LNCAP (cell line): ENCODE data around the gene ACSL1.

Source experiments
- CTCF ChIP-seq: fragments of 450-650 bp; IDR thresholded peaks from 2 replicates; pipeline ENCODE4 v1.5.1; 2017; ENCODE audit warnings: mild to moderate bottlenecking

The ACSL1 gene

GRCh38 chr4:184803874-184804273 lies 21.9 kb downstream of the ACSL1 start:
- no peak for TF ChIP-seq CTCF

- TF ChIP-seq CTCF, result no peak
These were observed 22.6 kb downstream of the ACSL1 start for GRCh38 chr4:184803133-184803532.

GRCh38 chr4:184802697-184803015 lies 23.1 kb downstream of the ACSL1 start:
- no peak for TF ChIP-seq CTCF

- no peak for TF ChIP-seq CTCF
These were observed 23.7 kb downstream of the ACSL1 start for GRCh38 chr4:184801781-184802696.

GRCh38 chr4:184798504-184798903 lies 27.3 kb downstream of the ACSL1 start:
- TF ChIP-seq CTCF, result no peak

- no peak for TF ChIP-seq CTCF
These were observed 28.9 kb downstream of the ACSL1 start for GRCh38 chr4:184796906-184797305.

- TF ChIP-seq CTCF, result no peak
These were observed 30.4 kb downstream of the ACSL1 start for GRCh38 chr4:184795214-184795844.
